Common myeloid progenitor, CD34-positive (primary cell): ENCODE data around the gene LHFPL4. TPM values are rescaled to one million over a fixed set of nuclear protein-coding genes. Genes with fewer than 3 reads are reported as not detected.
"Not testable (repeated sequence)": the region's sequence is repeated elsewhere in the genome, so short reads cannot be mapped to it uniquely, and the experiment has no call there.

ENCODE experiments used
- CTCF ChIA-PET: fragments of 350-600 bp; sonication (Branson Sonifier 250); formaldehyde crosslinking; loops from one replicate; lab custom pipeline; 2021; ENCODE audit warnings: antibody characterized with exemption; lab: Charles Lee
- POLR2A ChIA-PET: fragments of 350-600 bp; sonication (Branson Sonifier 250); formaldehyde crosslinking; loops from one replicate; lab custom pipeline; 2021; ENCODE audit warnings: antibody characterized with exemption; lab: Charles Lee
- DNase-seq, 3 donors: peaks; one replicate each; pipeline versions ENCODE4 v3.0.0 to v3.0.0-alpha.2; 2013
- H3K27ac ChIP-seq, 2 experiments: 1 replicate in 1 of 2; 2 replicates in 1 of 2; pipeline ENCODE4 v1.7.0; 2013; ENCODE audit warnings: inconsistent platforms in 2 of 2, low read length in 2 of 2, mild to moderate bottlenecking in 2 of 2, low read depth in 1 of 2, moderate library complexity in 1 of 2; ENCODE audit not compliant: severe bottlenecking in 2 of 2, insufficient read depth in 1 of 2, poor library complexity in 1 of 2
- H3K27me3 ChIP-seq, 5 experiments: replicated peaks in 2 of 5; 1 replicate in 3 of 5; 2 replicates in 2 of 5; pipeline versions ENCODE4 v1.6.1 to v1.7.0; 2013; ENCODE audit warnings: low read length in 4 of 5, mild to moderate bottlenecking in 2 of 5, moderate library complexity in 2 of 5, inconsistent platforms in 1 of 5; ENCODE audit not compliant: insufficient read depth in 5 of 5, control insufficient read depth in 4 of 5
- H3K36me3 ChIP-seq, 4 experiments: 1 replicate in 2 of 4; 2 replicates in 2 of 4; pipeline versions ENCODE4 v1.6.1 to v1.7.0; 2013; ENCODE audit warnings: low read length in 3 of 4, control low read depth in 1 of 4, mild to moderate bottlenecking in 1 of 4; ENCODE audit not compliant: control insufficient read depth in 4 of 4, insufficient read depth in 4 of 4
- H3K4me1 ChIP-seq, 4 experiments: 1 replicate in 3 of 4; 2 replicates in 1 of 4; pipeline versions ENCODE4 v1.6.1 to v1.7.1; 2013; ENCODE audit warnings: low read length in 3 of 4, mild to moderate bottlenecking in 3 of 4, control low read depth in 1 of 4, inconsistent platforms in 1 of 4, moderate library complexity in 1 of 4; ENCODE audit not compliant: control insufficient read depth in 4 of 4, insufficient read depth in 4 of 4; ENCODE audit errors: control extremely low read depth in 1 of 4
- H3K4me3 ChIP-seq, 7 experiments: 1 replicate in 4 of 7; 2 replicates in 3 of 7; pipeline versions ENCODE4 v1.5.1 to v1.7.0; 2013; ENCODE audit warnings: mild to moderate bottlenecking in 7 of 7, low read length in 6 of 7, moderate library complexity in 6 of 7, inconsistent platforms in 2 of 7, low read depth in 2 of 7, control low read depth in 1 of 7; ENCODE audit not compliant: insufficient read depth in 4 of 7, control insufficient read depth in 1 of 7; ENCODE audit errors: extremely low read depth in 1 of 7
- H3K9me3 ChIP-seq, 5 experiments: 1 replicate in 4 of 5; 2 replicates in 1 of 5; pipeline versions ENCODE4 v1.6.1 to v1.7.1; 2013; ENCODE audit warnings: low read length in 4 of 5, mild to moderate bottlenecking in 2 of 5, inconsistent platforms in 1 of 5, low read depth in 1 of 5, moderate library complexity in 1 of 5; ENCODE audit not compliant: control insufficient read depth in 4 of 5, insufficient read depth in 2 of 5; ENCODE audit errors: control extremely low read depth in 1 of 5
- WGBS: methylation state at CpG from one replicate; pipeline ENCODE4 v1.1.5; 2013; ENCODE audit not compliant: insufficient coverage; 5-methylcytosine and 5-hydroxymethylcytosine counted together
- polyA plus RNA-seq: library from polyadenylated mRNA; unstranded; fragments of 120-200 nt; gene quantifications from one replicate; pipeline ENCODE4 v1.2.1, GENCODE V29; 2013

The LHFPL4 gene
- polyA plus RNA-seq: 0.01 TPM

GRCh38 chr3:9553021-9553947 lies at the start of gene LHFPL4:
TSS of gene LHFPL4 (minus strand) at chr3:9553822. CDS start at chr3:9552679, 1,143 bp downstream.
- 5% methylated on average over 71 of the region's 75 CpGs for WGBS
- CTCF ChIA-PET: no interaction called here
- Histone ChIP-seq H3K4me3 (peak within 1 kb of the TSS in 1 of 7 experiments; percentile 23), H3K27me3 (peaks cover 0 to 62% (median 23%) of the 10 kb centered on the region in 5 experiments), H3K36me3 (no peaks in the 10 kb centered on the region), H3K4me1 (peaks cover 0 to 1% (median 0%) of the 10 kb centered on the region in 4 experiments), H3K9me3 (peaks cover 0 to 2% (median 0%) of the 10 kb centered on the region in 5 experiments), H3K27ac (no peak within 1 kb of the TSS)
- POLR2A ChIA-PET: no interaction called here
- DNase-seq: no peak

GRCh38 chr3:9602620-9603019 lies 49.0 kb upstream of the LHFPL4 start:
- DNase-seq: no peak
- Histone ChIP-seq H3K36me3 (no peaks in the 10 kb centered on the region), H3K4me3 (no peak overlapping the region), H3K27ac (no peak overlapping the region), H3K9me3 (peaks cover under 1 to 22% (median 13%) of the 10 kb centered on the region in 5 experiments), H3K4me1 (peaks cover 0 to 6% (median 4%) of the 10 kb centered on the region in 4 experiments), H3K27me3 (peaks cover 0 to 59% (median 4%) of the 10 kb centered on the region in 5 experiments)
- ChIA-PET CTCF (no interaction called here), POLR2A (no interaction called here)
- 90% methylated on average over 4 of the region's 4 CpGs for WGBS

GRCh38 chr3:9601006-9601581 lies 47.5 kb upstream of the LHFPL4 start:
- DNase-seq, H3K36me3 ChIP-seq, H3K27ac ChIP-seq, H3K4me1 ChIP-seq, POLR2A ChIA-PET, CTCF ChIA-PET: not testable (repeated sequence)
- Histone ChIP-seq H3K4me3 (peak overlapping the region in 3 of 7 experiments; percentile 23 to 35 (median 32)), H3K9me3 (peaks cover 1 to 23% (median 13%) of the 10 kb centered on the region in 5 experiments), H3K27me3 (peaks cover 0 to 62% (median 5%) of the 10 kb centered on the region in 5 experiments)
- 76% methylated on average over 21 of the region's 24 CpGs for WGBS

GRCh38 chr3:9600597-9600996 lies 47.0 kb upstream of the LHFPL4 start:
- 6% methylated on average over 34 of the region's 42 CpGs for WGBS
- POLR2A ChIA-PET: no interaction called here
- H3K4me3 ChIP-seq: peak overlapping the region in 3 of 7 experiments; percentile 23 to 35 (median 32)

GRCh38 chr3:9598783-9599387 lies 45.3 kb upstream of the LHFPL4 start:
- no peak for DNase-seq
- CTCF ChIA-PET: no interaction called here
- Histone ChIP-seq H3K9me3 (peaks cover 0 to 19% (median 8%) of the 10 kb centered on the region in 5 experiments), H3K27ac (no peak overlapping the region), H3K4me3 (no peak overlapping the region), H3K4me1 (peaks cover 0 to 6% (median 4%) of the 10 kb centered on the region in 4 experiments), H3K27me3 (peaks cover 0 to 69% (median 9%) of the 10 kb centered on the region in 5 experiments), H3K36me3 (no peaks in the 10 kb centered on the region)
- WGBS: 100% methylated on average over 3 of the region's 7 CpGs
- POLR2A ChIA-PET: no interaction called here

More at GRCh38 chr3:9600597-9600996, 47.0 kb upstream of the LHFPL4 start:
- Histone ChIP-seq H3K27me3 (peaks cover 0 to 62% (median 8%) of the 10 kb centered on the region in 5 experiments), H3K27ac (no peak overlapping the region), H3K9me3 (peaks cover 1 to 24% (median 11%) of the 10 kb centered on the region in 5 experiments), H3K36me3 (no peaks in the 10 kb centered on the region), H3K4me1 (peaks cover 0 to 6% (median 4%) of the 10 kb centered on the region in 4 experiments)
- DNase-seq: peak; percentile 16 to 56 (median 34)
- CTCF ChIA-PET: no interaction called here

- Histone ChIP-seq H3K9me3 (peaks cover 0 to 19% (median 8%) of the 10 kb centered on the region in 5 experiments), H3K4me1 (peaks cover 0 to 6% (median 4%) of the 10 kb centered on the region in 4 experiments), H3K27ac (no peak overlapping the region), H3K4me3 (no peak overlapping the region), H3K36me3 (no peaks in the 10 kb centered on the region), H3K27me3 (peaks cover 0 to 54% (median 11%) of the 10 kb centered on the region in 5 experiments)
- ChIA-PET CTCF (interaction anchor here (0.8 kb wide), 1 partner anchor 66 kb away, joined by 3 read pairs; no protein-coding TSS in a partner anchor), POLR2A (no interaction called here)
- no peak for DNase-seq
Observed at GRCh38 chr3:9595877-9596276, 42.3 kb upstream of the LHFPL4 start.
